Nucleus accumbens (tissue), 56 donors: Measurements from ENCODE around the gene NBDY.
"Not testable (repeated sequence)": the region's sequence is repeated elsewhere in the genome, so short reads cannot be mapped to it uniquely, and the experiment has no call there.

Source experiments
- DNase-seq, 56 donors: peaks; one replicate each; lab custom pipeline; 2025; lab: John Stamatoyannopoulos, UW

NBDY gene

GRCh38 chrX:56764153-56764974, 35.3 kb downstream of the NBDY start:
- no peak for DNase-seq

GRCh38 chrX:56764975-56765791, 36.1 kb downstream of the NBDY start:
- no peak for DNase-seq

- no peak for DNase-seq
Observed at GRCh38 chrX:56765811-56766553, 36.9 kb downstream of the NBDY start.

GRCh38 chrX:56766554-56767347, 37.7 kb downstream of the NBDY start:
- DNase-seq = no peak

GRCh38 chrX:56767348-56768119, 38.5 kb downstream of the NBDY start:
- not testable (repeated sequence) for DNase-seq

GRCh38 chrX:56768120-56768660, 39.1 kb downstream of the NBDY start:
- DNase-seq = not testable (repeated sequence)

GRCh38 chrX:56772675-56773521, 43.9 kb downstream of the NBDY start:
- DNase-seq = not testable (repeated sequence)

- not testable (repeated sequence) for DNase-seq
Observed at GRCh38 chrX:56773522-56774060, 44.5 kb downstream of the NBDY start.

GRCh38 chrX:56778099-56778923, 49.3 kb downstream of the NBDY start:
- DNase-seq = not testable (repeated sequence)

- not testable (repeated sequence) for DNase-seq
Observed at GRCh38 chrX:56778924-56779468, 50.0 kb downstream of the NBDY start.

GRCh38 chrX:56780681-56781649, 51.9 kb downstream of the NBDY start:
- DNase-seq = not testable (repeated sequence)

GRCh38 chrX:56782352-56782751, 53.3 kb downstream of the NBDY start:
- DNase-seq = no peak

- peak in 11 of 56 donors; percentile 38 to 75 (median 55) for DNase-seq
Observed at GRCh38 chrX:56782791-56783449, 53.9 kb downstream of the NBDY start.

- peak in 39 of 56 donors; percentile 4 to 94 (median 75) for DNase-seq
Observed at GRCh38 chrX:56783450-56783831, 54.4 kb downstream of the NBDY start.
